Sigmoid colon (tissue), 7 donors: Measurements from ENCODE around the gene ZFHX3. TPM values are rescaled to one million over a fixed set of nuclear protein-coding genes. Genes with fewer than 3 reads are reported as not detected.

Experiments used
- DNase-seq: peaks from one replicate; pipeline ENCODE4 v3.0.0-alpha.2; 2019
- H3K27ac ChIP-seq, 4 donors: fragments of 200-600 bp; sonication (generic); one replicate each; pipeline ENCODE4 v1.5.1; 2016 to 2019; ENCODE audit warnings: mild to moderate bottlenecking in 1 of 4
- H3K27me3 ChIP-seq, 3 donors: fragments of 200-600 bp; sonication (generic); one replicate each; pipeline ENCODE4 v1.5.1; 2019; ENCODE audit warnings: mild to moderate bottlenecking in 1 of 3
- H3K36me3 ChIP-seq, 4 donors: fragments of 200-600 bp; sonication (generic); one replicate each; pipeline ENCODE4 v1.5.1; 2016 to 2019
- H3K4me1 ChIP-seq, 4 donors: fragments of 200-600 bp; sonication (generic); one replicate each; pipeline ENCODE4 v1.5.1; 2017 to 2019
- H3K4me3 ChIP-seq, 4 donors: fragments of 200-600 bp; sonication (generic); one replicate each; pipeline ENCODE4 v1.5.1; 2017 to 2019; ENCODE audit warnings: mild to moderate bottlenecking in 2 of 4, moderate library complexity in 1 of 4
- H3K9me3 ChIP-seq, 4 donors: fragments of 200-600 bp in 3 of 4; sonication (generic) in 3 of 4; one replicate each; pipeline versions ENCODE4 v1.5.1 to v1.6.1; 2013 to 2019
- EP300 ChIP-seq, 4 donors: sonication (generic); formaldehyde crosslinking; IDR thresholded peaks; one replicate each; pipeline ENCODE4 v1.6.1; 2017; ENCODE audit warnings: antibody characterized with exemption in 4 of 4
- POLR2A ChIP-seq, 2 donors: fragments of 450-650 bp; IDR thresholded peaks; one replicate each; pipeline ENCODE4 v1.6.1; 2016; ENCODE audit warnings: antibody characterized with exemption in 2 of 2, mild to moderate bottlenecking in 2 of 2, moderate library complexity in 2 of 2
- POLR2AphosphoS5 ChIP-seq, 4 donors: sonication (generic); formaldehyde crosslinking; IDR thresholded peaks; one replicate each; pipeline ENCODE4 v1.6.1; 2017; ENCODE audit warnings: antibody characterized with exemption in 4 of 4
- WGBS, 2 donors: extraction: QIAGEN DNeasy Blood & Tissue Kit; methylation state at CpG; one replicate each; pipeline ENCODE4 v1.1.7; 2013; 5-methylcytosine and 5-hydroxymethylcytosine counted together
- intact Hi-C: fragments of 100-400 bp; cut with DNase I; formaldehyde crosslinking; loops from one replicate; pipeline ENCODE4 v1.15.1; 2023
- polyA plus RNA-seq, 3 donors: library from polyadenylated mRNA; stranded (reverse); fragments of 200-250 nt; gene quantifications; one replicate each; pipeline ENCODE4 v1.2.3, GENCODE V29; 2013
- total RNA-seq, 4 donors: library from RNA; depleted of rRNA; stranded (reverse); fragments of >200 nt; gene quantifications; one replicate each; pipeline ENCODE4 v1.1.0, GENCODE V29; 2016
- TF ChIP-seq, protein P1 (sequence below), 4 experiments: fragments of 450-650 bp in 3 of 4; fragments of 200-600 bp in 1 of 4; IDR thresholded peaks; one replicate each; pipeline ENCODE4 v1.5.1; 2016 to 2019; ENCODE audit warnings: antibody characterized with exemption in 4 of 4, mild to moderate bottlenecking in 3 of 4, moderate library complexity in 2 of 4
- donor health status: healthy with polysubstance abuse.
- donor health status: Bipolar disorder and iron deficiency.
- donor health status: healthy.

ZFHX3 gene
- total and polyA plus RNA-seq, 7 donors = 0.69 to 38.8 (median 17.8) TPM

DNA sequence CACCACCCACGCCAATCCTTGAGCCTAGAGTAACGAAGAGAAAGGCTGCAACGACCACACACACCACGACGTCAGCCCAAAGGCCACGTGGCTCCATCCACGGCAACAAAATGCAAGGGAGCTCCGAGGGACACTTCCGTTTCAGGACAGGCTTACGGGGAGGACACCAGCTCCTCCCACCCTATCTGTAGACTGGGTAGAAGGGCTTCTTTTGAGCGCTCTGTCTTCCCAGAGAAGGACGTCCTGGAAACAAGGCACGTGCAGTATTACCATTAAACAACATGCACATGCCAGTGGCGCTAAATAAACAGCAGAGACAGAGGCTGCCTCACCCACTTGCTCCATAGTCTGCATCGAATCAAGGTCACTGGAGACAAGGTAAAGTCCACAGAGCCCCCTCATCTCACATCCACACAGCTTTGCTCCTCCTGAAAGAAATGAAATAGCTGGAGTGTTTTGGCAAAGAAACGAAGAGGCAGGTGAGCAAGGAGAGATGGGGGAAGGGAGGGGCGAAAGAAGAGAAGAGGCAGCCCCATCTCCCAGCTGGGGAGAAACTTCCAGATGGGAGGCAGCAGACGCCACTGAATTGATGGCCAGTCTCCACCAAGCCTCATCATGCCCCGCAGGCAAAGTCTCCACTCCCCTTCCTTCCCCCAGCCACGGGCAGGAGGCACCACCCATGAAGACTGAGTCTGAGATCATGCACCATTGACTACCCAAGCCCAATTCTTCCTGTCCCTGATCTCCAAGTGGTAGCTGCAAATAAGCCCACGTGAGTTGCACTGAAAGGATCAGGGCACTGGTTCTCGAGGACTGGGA, 24.0 kb downstream of the ZFHX3 start:
- Histone ChIP-seq H3K36me3 (no peaks in the 10 kb centered on the region), H3K9me3 (no peaks in the 10 kb centered on the region), H3K27me3 (no peaks in the 10 kb centered on the region), H3K4me1 (peaks cover 0 to 94% (median 70%) of the 10 kb centered on the region in 4 donors), H3K4me3 (no peak overlapping the region), H3K27ac (no peak overlapping the region)
- TF ChIP-seq EP300 (IDR thresholded peaks at IDR 0.05) = no peak
- intact Hi-C loops = no loop called here
- DNase-seq = peak; percentile 52
- 82 to 87% methylated on average over 22 of the region's 22 CpGs for WGBS, 2 donors

DNA sequence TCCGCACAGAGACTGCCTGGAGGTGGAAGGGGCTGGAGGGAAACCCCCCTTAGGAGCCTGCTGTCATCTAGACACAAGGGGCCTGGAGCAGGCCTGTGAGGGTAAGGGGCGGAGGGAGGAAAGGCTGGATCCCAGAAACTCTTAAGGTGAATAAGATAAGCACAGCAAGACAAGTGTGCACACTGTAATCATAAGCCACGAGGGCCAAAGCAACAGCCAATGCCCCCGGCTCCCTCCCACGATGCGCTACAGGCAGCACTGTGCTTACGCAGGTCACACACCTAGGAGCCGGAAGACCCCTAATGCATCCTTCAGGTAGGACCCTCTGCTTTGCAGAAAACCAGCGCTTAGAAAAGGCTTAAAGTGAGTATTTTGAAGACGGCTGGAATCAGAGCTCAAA, 24.6 kb downstream of the ZFHX3 start:
- intact Hi-C loops = no loop called here
- DNase-seq = no peak
- H3K9me3 ChIP-seq = no peaks in the 10 kb centered on the region
- 96% methylated on average over 10 of the region's 10 CpGs for WGBS, 2 donors
- peaks cover 0 to 96% (median 71%) of the 10 kb centered on the region in 4 donors for H3K4me1 ChIP-seq
- no peak overlapping the region for H3K4me3 ChIP-seq
- no peak overlapping the region for H3K27ac ChIP-seq
- no peaks in the 10 kb centered on the region for H3K27me3 ChIP-seq
- TF ChIP-seq EP300 (IDR thresholded peaks at IDR 0.05) = no peak
- TF ChIP-seq POLR2AphosphoS5 (IDR thresholded peaks at IDR 0.05) = no peak
- TF ChIP-seq, protein P1, sequence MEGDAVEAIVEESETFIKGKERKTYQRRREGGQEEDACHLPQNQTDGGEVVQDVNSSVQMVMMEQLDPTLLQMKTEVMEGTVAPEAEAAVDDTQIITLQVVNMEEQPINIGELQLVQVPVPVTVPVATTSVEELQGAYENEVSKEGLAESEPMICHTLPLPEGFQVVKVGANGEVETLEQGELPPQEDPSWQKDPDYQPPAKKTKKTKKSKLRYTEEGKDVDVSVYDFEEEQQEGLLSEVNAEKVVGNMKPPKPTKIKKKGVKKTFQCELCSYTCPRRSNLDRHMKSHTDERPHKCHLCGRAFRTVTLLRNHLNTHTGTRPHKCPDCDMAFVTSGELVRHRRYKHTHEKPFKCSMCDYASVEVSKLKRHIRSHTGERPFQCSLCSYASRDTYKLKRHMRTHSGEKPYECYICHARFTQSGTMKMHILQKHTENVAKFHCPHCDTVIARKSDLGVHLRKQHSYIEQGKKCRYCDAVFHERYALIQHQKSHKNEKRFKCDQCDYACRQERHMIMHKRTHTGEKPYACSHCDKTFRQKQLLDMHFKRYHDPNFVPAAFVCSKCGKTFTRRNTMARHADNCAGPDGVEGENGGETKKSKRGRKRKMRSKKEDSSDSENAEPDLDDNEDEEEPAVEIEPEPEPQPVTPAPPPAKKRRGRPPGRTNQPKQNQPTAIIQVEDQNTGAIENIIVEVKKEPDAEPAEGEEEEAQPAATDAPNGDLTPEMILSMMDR (IDR thresholded peaks at IDR 0.05) = no peak
- TF ChIP-seq POLR2A (IDR thresholded peaks at IDR 0.05) = no peak
- no peaks in the 10 kb centered on the region for H3K36me3 ChIP-seq

DNA sequence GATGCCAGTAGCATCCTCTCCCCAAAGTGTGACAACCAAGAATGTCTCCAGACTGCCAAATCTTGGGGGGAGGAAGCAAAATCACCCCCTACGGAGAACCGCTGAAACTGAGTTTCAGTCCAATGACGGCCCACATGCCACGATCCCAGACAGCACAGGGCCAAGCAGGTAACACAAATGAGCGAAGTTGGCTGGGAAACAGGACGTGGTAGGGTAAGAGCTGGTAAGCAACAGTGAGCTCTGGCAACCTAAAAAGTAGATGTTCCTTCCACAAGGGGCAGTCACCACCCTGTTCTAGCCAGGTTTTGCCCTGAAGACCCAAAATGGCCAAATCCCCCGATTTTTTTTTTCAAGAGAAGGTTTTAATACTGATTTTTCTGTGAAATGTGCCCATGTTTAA, 25.4 kb downstream of the ZFHX3 start:
- peaks cover 0 to 93% (median 68%) of the 10 kb centered on the region in 4 donors for H3K4me1 ChIP-seq
- DNase-seq = peak; percentile 50
- H3K27me3 ChIP-seq = no peaks in the 10 kb centered on the region
- TF ChIP-seq, protein P1 (IDR thresholded peaks at IDR 0.05) = no peak
- TF ChIP-seq EP300 (IDR thresholded peaks at IDR 0.05) (no peak), POLR2A (IDR thresholded peaks at IDR 0.05) (no peak), POLR2AphosphoS5 (IDR thresholded peaks at IDR 0.05) (no peak)
- no peaks in the 10 kb centered on the region for H3K36me3 ChIP-seq
- H3K9me3 ChIP-seq = no peaks in the 10 kb centered on the region
- intact Hi-C loops = no loop called here
- 93 to 95% methylated on average over 7 of the region's 7 CpGs for WGBS, 2 donors
- H3K4me3 ChIP-seq = no peak overlapping the region
- H3K27ac ChIP-seq = no peak overlapping the region

DNA sequence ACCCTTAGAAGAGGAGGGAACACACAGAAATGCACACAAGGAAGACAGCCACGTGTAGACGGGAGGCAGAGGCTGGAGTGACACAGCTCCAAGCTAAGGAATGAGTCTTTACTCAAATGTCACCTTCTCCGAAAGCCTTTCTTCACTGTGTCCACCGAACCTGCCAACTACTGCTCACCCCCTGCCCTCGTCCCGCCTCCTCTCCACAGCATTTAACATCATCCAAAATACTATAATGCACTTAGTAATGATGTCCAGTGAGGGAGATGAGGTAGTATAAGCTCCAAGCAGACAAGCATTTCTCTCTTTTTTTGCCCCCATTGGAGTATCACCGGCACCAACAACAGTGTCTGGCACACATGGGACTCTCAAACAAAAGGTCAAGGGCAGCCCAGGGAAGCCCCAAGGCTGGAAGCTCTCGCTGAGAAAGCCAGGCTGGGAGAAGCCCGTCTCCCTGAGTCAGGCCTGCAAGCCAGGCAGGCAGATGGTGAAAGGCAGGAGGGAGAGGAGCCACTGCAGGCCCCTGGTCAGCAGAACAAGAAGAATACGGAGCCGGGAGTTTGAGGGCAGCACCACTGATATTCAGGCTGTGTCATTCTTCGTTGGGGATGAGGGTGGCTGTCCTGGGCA, 25.9 kb downstream of the ZFHX3 start:
- no peak overlapping the region for H3K4me3 ChIP-seq
- 90 to 92% methylated on average over 12 of the region's 12 CpGs for WGBS, 2 donors
- TF ChIP-seq, protein P1 (IDR thresholded peaks at IDR 0.05) = no peak
- TF ChIP-seq POLR2AphosphoS5 (IDR thresholded peaks at IDR 0.05) (no peak), EP300 (IDR thresholded peaks at IDR 0.05) (no peak), POLR2A (IDR thresholded peaks at IDR 0.05) (no peak)
- intact Hi-C loops = no loop called here
- no peaks in the 10 kb centered on the region for H3K9me3 ChIP-seq
- H3K27me3 ChIP-seq = no peaks in the 10 kb centered on the region
- H3K4me1 ChIP-seq = peaks cover 0 to 93% (median 68%) of the 10 kb centered on the region in 4 donors
- no peaks in the 10 kb centered on the region for H3K36me3 ChIP-seq
- peak overlapping the region in 1 of 4 donors; percentile 25 for H3K27ac ChIP-seq
- peak; percentile 48 for DNase-seq

DNA sequence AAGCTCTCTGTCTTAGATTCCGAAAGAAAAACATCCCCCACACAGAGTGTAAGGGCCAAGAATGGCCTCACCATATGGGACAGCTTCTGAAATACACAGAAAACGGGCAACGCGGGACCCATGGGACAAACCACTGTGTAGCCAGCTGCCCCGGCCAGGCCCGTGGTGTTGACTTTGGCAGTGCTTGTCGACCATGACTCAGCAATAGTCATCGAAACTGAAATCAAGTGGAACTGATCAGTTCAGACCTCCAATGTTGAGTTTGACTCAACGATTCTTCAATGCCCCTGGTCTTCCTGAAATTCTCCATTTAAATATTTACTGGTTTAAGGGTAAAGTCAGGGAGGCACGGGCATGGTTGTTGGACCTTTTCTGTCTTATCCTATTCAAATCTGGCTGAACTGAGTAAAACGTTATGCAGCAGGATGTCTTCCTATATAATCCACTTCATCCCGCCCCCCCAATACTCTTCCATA, 27.5 kb downstream of the ZFHX3 start:
- TF ChIP-seq EP300 (IDR thresholded peaks at IDR 0.05) (no peak), POLR2AphosphoS5 (IDR thresholded peaks at IDR 0.05) (peak in 1 of 4 donors; percentile 17)
- Histone ChIP-seq H3K4me3 (no peak overlapping the region), H3K27ac (peak overlapping the region in 3 of 4 donors; percentile 34 to 48 (median 38)), H3K9me3 (no peaks in the 10 kb centered on the region), H3K4me1 (peaks cover 0 to 92% (median 71%) of the 10 kb centered on the region in 4 donors), H3K36me3 (no peaks in the 10 kb centered on the region), H3K27me3 (no peaks in the 10 kb centered on the region)
- intact Hi-C loops = no loop called here
- peak; percentile 82 for DNase-seq
- 25 to 64% methylated on average over 12 of the region's 12 CpGs for WGBS, 2 donors
